Sigmoid colon (tissue), 7 donors: ENCODE results near the gene FNIP2. TPM values are rescaled to one million over a fixed set of nuclear protein-coding genes. Genes with fewer than 3 reads are reported as not detected.

Source experiments
- DNase-seq: peaks from one replicate; pipeline ENCODE4 v3.0.0-alpha.2; 2019
- H3K27ac ChIP-seq, 4 donors: fragments of 200-600 bp; sonication (generic); one replicate each; pipeline ENCODE4 v1.5.1; 2016 to 2019; ENCODE audit warnings: mild to moderate bottlenecking in 1 of 4
- H3K27me3 ChIP-seq, 3 donors: fragments of 200-600 bp; sonication (generic); one replicate each; pipeline ENCODE4 v1.5.1; 2019; ENCODE audit warnings: mild to moderate bottlenecking in 1 of 3
- H3K36me3 ChIP-seq, 4 donors: fragments of 200-600 bp; sonication (generic); one replicate each; pipeline ENCODE4 v1.5.1; 2016 to 2019
- H3K4me1 ChIP-seq, 4 donors: fragments of 200-600 bp; sonication (generic); one replicate each; pipeline ENCODE4 v1.5.1; 2017 to 2019
- H3K4me3 ChIP-seq, 4 donors: fragments of 200-600 bp; sonication (generic); one replicate each; pipeline ENCODE4 v1.5.1; 2017 to 2019; ENCODE audit warnings: mild to moderate bottlenecking in 2 of 4, moderate library complexity in 1 of 4
- H3K9me3 ChIP-seq, 4 donors: fragments of 200-600 bp in 3 of 4; sonication (generic) in 3 of 4; one replicate each; pipeline versions ENCODE4 v1.5.1 to v1.6.1; 2013 to 2019
- CTCF ChIP-seq, 4 experiments: fragments of 450-650 bp in 3 of 4; fragments of 200-600 bp in 1 of 4; IDR thresholded peaks; one replicate each; pipeline ENCODE4 v1.5.1; 2016 to 2019; ENCODE audit warnings: antibody characterized with exemption in 4 of 4, mild to moderate bottlenecking in 3 of 4, moderate library complexity in 2 of 4
- EP300 ChIP-seq, 4 donors: sonication (generic); formaldehyde crosslinking; IDR thresholded peaks; one replicate each; pipeline ENCODE4 v1.6.1; 2017; ENCODE audit warnings: antibody characterized with exemption in 4 of 4
- POLR2A ChIP-seq, 2 donors: fragments of 450-650 bp; IDR thresholded peaks; one replicate each; pipeline ENCODE4 v1.6.1; 2016; ENCODE audit warnings: antibody characterized with exemption in 2 of 2, mild to moderate bottlenecking in 2 of 2, moderate library complexity in 2 of 2
- POLR2AphosphoS5 ChIP-seq, 4 donors: sonication (generic); formaldehyde crosslinking; IDR thresholded peaks; one replicate each; pipeline ENCODE4 v1.6.1; 2017; ENCODE audit warnings: antibody characterized with exemption in 4 of 4
- WGBS, 2 donors: extraction: QIAGEN DNeasy Blood & Tissue Kit; methylation state at CpG; one replicate each; pipeline ENCODE4 v1.1.7; 2013; 5-methylcytosine and 5-hydroxymethylcytosine counted together
- intact Hi-C: fragments of 100-400 bp; cut with DNase I; formaldehyde crosslinking; loops from one replicate; pipeline ENCODE4 v1.15.1; 2023
- polyA plus RNA-seq, 3 donors: library from polyadenylated mRNA; stranded (reverse); fragments of 200-250 nt; gene quantifications; one replicate each; pipeline ENCODE4 v1.2.3, GENCODE V29; 2013
- total RNA-seq, 4 donors: library from RNA; depleted of rRNA; stranded (reverse); fragments of >200 nt; gene quantifications; one replicate each; pipeline ENCODE4 v1.1.0, GENCODE V29; 2016
- donor health status: healthy with polysubstance abuse.
- donor health status: Bipolar disorder and iron deficiency.
- donor health status: healthy.

FNIP2 gene
- total and polyA plus RNA-seq, 7 donors, result 14.4 to 38.9 (median 35.2) TPM

- no peak for DNase-seq
- TF ChIP-seq POLR2A (IDR thresholded peaks at IDR 0.05) (no peak), CTCF (IDR thresholded peaks at IDR 0.05) (no peak), EP300 (IDR thresholded peaks at IDR 0.05) (no peak), POLR2AphosphoS5 (IDR thresholded peaks at IDR 0.05) (no peak)
- intact Hi-C loops, result no loop called here
- Histone ChIP-seq H3K4me3 (no peak overlapping the region), H3K4me1 (no peaks in the 10 kb centered on the region), H3K36me3 (no peaks in the 10 kb centered on the region), H3K9me3 (no peaks in the 10 kb centered on the region), H3K27me3 (no peaks in the 10 kb centered on the region), H3K27ac (no peak overlapping the region)
- 89 to 90% methylated on average over 4 of the region's 4 CpGs for WGBS, 2 donors
These were observed 8.0 kb upstream of the FNIP2 start for GRCh38 chr4:158760866-158761265.

- no peak overlapping the region for H3K4me3 ChIP-seq
- WGBS, 2 donors, result 70 to 84% methylated on average over 4 of the region's 4 CpGs
- no peak for DNase-seq
These were observed 6.3 kb upstream of the FNIP2 start for GRCh38 chr4:158762553-158762952.

GRCh38 chr4:158763462-158763861 lies 5.4 kb upstream of the FNIP2 start:
- no peak overlapping the region for H3K4me3 ChIP-seq
- H3K9me3 ChIP-seq, result no peaks in the 10 kb centered on the region
- H3K36me3 ChIP-seq, result no peaks in the 10 kb centered on the region
- 46 to 47% methylated on average over 2 of the region's 2 CpGs for WGBS, 2 donors
- TF ChIP-seq CTCF (IDR thresholded peaks at IDR 0.05) (no peak), EP300 (IDR thresholded peaks at IDR 0.05) (no peak), POLR2AphosphoS5 (IDR thresholded peaks at IDR 0.05) (no peak), POLR2A (IDR thresholded peaks at IDR 0.05) (no peak)
- no peak for DNase-seq
- intact Hi-C loops, result no loop called here
- no peak overlapping the region for H3K27ac ChIP-seq
- peaks cover 0 to 10% (median 0%) of the 10 kb centered on the region in 4 donors for H3K4me1 ChIP-seq
- no peaks in the 10 kb centered on the region for H3K27me3 ChIP-seq

More at GRCh38 chr4:158762553-158762952, 6.3 kb upstream of the FNIP2 start:
- Histone ChIP-seq H3K27me3 (no peaks in the 10 kb centered on the region), H3K36me3 (no peaks in the 10 kb centered on the region), H3K4me1 (peaks cover 0 to 10% (median 0%) of the 10 kb centered on the region in 4 donors), H3K9me3 (no peaks in the 10 kb centered on the region), H3K27ac (no peak overlapping the region)
- TF ChIP-seq POLR2A (IDR thresholded peaks at IDR 0.05), result no peak
- no peak for TF ChIP-seq CTCF (IDR thresholded peaks at IDR 0.05)
- TF ChIP-seq EP300 (IDR thresholded peaks at IDR 0.05), result no peak
- no peak for TF ChIP-seq POLR2AphosphoS5 (IDR thresholded peaks at IDR 0.05)
- intact Hi-C loops, result no loop called here

GRCh38 chr4:158766434-158767044 lies 2.3 kb upstream of the FNIP2 start:
- no peak for DNase-seq
- H3K4me3 ChIP-seq, result no peak overlapping the region
- TF ChIP-seq POLR2A (IDR thresholded peaks at IDR 0.05) (no peak), EP300 (IDR thresholded peaks at IDR 0.05) (no peak), POLR2AphosphoS5 (IDR thresholded peaks at IDR 0.05) (no peak), CTCF (IDR thresholded peaks at IDR 0.05) (no peak)
- H3K27ac ChIP-seq, result peak overlapping the region in 3 of 4 donors; percentile 90 to 93 (median 93)
- peaks cover 0 to 28% (median 19%) of the 10 kb centered on the region in 4 donors for H3K4me1 ChIP-seq
- no peaks in the 10 kb centered on the region for H3K27me3 ChIP-seq
- 84 to 91% methylated on average over 6 of the region's 6 CpGs for WGBS, 2 donors
- H3K36me3 ChIP-seq, result no peaks in the 10 kb centered on the region
- no peaks in the 10 kb centered on the region for H3K9me3 ChIP-seq
- intact Hi-C loops, result loop anchor here (5.0 kb wide), 2 partner anchors 46 to 94 kb away; partner anchors contain the start of genes C4orf46 and ETFDH
